MM.1S (cell line): Measurements from ENCODE around the gene ACCS.

Source experiments
- CTCF ChIP-seq: fragments of 300-600 bp; sonication (generic); IDR thresholded peaks from 2 replicates; pipeline ENCODE4 v1.5.1; 2016; ENCODE audit warnings: antibody characterized with exemption, low read length, mixed read lengths
- EZH2phosphoT487 ChIP-seq: fragments of 300-600 bp; sonication (generic); IDR thresholded peaks from 2 replicates; pipeline ENCODE4 v1.6.1; 2018; ENCODE audit warnings: antibody characterized with exemption, low read length

GRCh38 chr11:44079376-44079775 lies 13.3 kb downstream of the ACCS start:
- TF ChIP-seq EZH2phosphoT487 (no peak), CTCF (no peak)
